Kidney tubule cell (primary cell): ENCODE data around the gene COG3.
"Not testable (repeated sequence)": the region's sequence is repeated elsewhere in the genome, so short reads cannot be mapped to it uniquely, and the experiment has no call there.

Experiments used
- DNase-seq: peaks from one replicate; pipeline ENCODE4 v3.0.0-alpha.2; 2018; ENCODE audit warnings: low spot score

COG3 gene

GRCh38 chr13:45464687-45465453 is at the start of gene COG3:
Gene COG3 (plus strand): TSS chr13:45464939. CDS start chr13:45465037, 98 bp downstream.
- peak; percentile 99 for DNase-seq

DNA sequence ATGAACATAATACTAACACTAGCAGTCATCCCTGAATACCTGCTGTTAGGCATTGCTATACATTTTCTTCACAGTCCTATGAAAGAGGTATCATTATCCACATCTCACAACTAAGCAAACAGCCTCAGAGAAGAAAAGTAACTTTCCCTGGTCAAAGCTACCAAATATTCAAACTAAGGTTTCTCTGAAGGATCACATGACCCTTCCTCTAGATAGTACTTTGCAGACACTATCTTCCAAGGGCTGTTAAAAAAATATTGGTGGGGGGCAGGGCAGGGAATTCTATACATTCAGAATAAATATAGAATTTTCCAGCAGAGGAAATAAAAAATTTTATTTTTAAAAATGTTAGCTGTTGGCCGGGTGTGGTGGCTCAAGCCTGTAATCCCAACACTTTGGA is 49.6 kb upstream of the COG3 start:
- DNase-seq, result no peak

DNA sequence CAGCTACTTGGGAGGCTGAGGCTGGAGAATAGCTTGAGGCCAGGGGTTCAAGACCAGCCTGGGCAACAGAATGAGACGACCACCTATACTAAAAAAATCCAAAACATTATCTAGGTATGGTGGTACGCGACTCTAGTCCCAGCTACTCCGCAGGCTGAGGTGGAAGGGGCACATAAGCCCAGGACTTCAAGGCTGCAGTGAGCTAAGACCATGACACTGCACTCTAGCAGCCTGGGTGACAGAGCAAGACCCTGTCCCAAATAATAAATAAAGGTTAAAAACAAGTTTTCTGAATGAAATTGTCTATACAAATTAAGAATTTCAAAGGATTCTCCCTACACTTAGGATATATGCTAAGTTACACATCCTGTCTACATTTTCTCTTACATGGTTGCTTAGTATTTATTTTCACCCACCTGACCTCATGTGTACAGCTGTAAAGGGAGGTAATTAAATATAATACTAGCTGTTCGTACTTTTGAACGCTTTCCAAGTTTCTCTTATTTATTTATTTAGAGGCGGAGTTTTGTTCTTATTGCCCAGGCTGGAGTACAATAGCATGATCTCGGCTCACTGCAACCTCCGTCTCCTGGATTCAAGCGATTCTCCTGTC is 48.1 kb upstream of the COG3 start:
- peak; percentile 25 for DNase-seq

GRCh38 chr13:45417790-45418534 is 46.8 kb upstream of the COG3 start, which contains the start of gene SLC25A30:
Gene SLC25A30 (minus strand): TSS chr13:45418373. CDS start chr13:45411425, 6,948 bp downstream.
- DNase-seq, result peak; percentile 94

DNA sequence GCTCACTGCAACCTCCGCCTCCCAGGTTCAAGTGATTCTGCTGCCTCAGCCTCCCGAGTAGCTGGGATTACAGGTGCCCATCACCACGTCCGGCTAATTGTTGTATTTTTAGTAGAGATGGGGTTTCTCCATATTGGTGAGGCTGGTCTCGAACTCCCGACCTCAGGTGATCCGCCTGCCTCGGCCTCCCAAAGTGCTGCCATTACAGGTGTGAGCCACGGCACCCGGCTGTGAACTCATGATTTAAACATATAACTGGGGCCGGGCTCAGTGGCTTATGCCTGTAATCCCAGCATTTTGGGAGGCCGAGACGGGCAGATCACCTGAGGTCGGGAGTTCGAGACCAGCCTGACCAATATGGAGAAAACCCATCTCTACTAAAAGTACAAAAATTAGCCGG is 45.4 kb upstream of the COG3 start:
- DNase-seq, result not testable (repeated sequence)

- no peak for DNase-seq
Measured at GRCh38 chr13:45419945-45420344, 44.8 kb upstream of the COG3 start.

GRCh38 chr13:45422731-45423292 is 41.9 kb upstream of the COG3 start:
- no peak for DNase-seq

GRCh38 chr13:45426056-45426841 is 38.5 kb upstream of the COG3 start:
- not testable (repeated sequence) for DNase-seq

- no peak for DNase-seq
Measured at GRCh38 chr13:45432737-45433380, 31.9 kb upstream of the COG3 start.

- DNase-seq, result no peak
Measured at GRCh38 chr13:45433381-45433790, 31.4 kb upstream of the COG3 start.

- DNase-seq, result no peak
Measured at GRCh38 chr13:45434556-45435371, 30.0 kb upstream of the COG3 start.

DNA sequence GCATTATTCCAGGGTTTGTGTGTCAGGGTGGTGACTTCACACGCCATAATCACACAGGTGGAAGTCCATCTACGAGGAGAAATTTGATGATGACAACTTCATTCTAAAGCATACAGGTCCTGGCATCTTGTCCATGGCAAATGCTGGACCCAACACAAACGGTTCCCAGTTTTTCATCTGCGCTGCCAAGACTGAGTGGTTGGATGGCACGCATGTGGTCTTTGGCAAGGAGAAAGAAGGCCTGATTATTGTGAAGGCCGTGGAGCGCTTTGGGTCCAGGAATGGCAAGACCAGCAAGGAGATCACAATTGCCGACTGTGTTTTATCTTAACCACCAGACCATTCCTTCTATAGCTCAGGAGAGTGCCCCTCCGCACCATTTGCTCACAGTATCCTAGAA is 28.4 kb upstream of the COG3 start:
- DNase-seq, result no peak

- no peak for DNase-seq
Measured at GRCh38 chr13:45436953-45437352, 27.8 kb upstream of the COG3 start.

GRCh38 chr13:45437947-45438346 is 26.8 kb upstream of the COG3 start:
- DNase-seq, result no peak

GRCh38 chr13:45439008-45439407 is 25.7 kb upstream of the COG3 start:
- no peak for DNase-seq

- DNase-seq, result no peak
Measured at GRCh38 chr13:45439781-45440462, 24.8 kb upstream of the COG3 start.

GRCh38 chr13:45441633-45442032 is 23.1 kb upstream of the COG3 start:
- peak; percentile 92 for DNase-seq

- no peak for DNase-seq
Measured at GRCh38 chr13:45445053-45445452, 19.7 kb upstream of the COG3 start.

DNA sequence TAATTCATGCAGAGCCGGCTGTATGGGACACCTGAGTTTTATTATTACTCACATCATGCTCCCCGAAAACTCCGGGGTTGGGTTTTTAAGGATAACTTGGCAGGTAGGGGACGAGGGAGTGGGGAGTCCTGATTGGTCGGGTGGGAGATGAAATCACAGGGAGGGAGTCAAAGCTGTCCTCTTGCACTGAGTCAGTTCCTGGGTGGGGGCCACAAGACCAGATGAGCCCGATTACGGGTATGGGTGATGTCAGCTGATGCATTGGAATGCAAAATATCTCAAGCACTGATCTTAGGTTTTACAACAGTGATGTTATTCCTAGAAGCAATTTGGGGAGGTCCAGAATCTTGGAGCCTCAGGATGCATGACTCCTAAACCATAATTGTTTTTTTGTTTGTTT is 18.6 kb upstream of the COG3 start:
- peak; percentile 19 for DNase-seq
